ENCODE data around the gene PAGE2. TPM values are rescaled to one million over a fixed set of nuclear protein-coding genes. Genes with fewer than 3 reads are reported as not detected.

The PAGE2 gene
- total and polyA plus RNA-seq, 2 donors (not counting 3 experiments of a cell fraction or from before 2014, with no cell fraction given): not detected

- Histone ChIP-seq H3K27me3 (ENCODE audit: control insufficient read depth in 2 of 2, insufficient read depth in 2 of 2, low read length in 2 of 2) (peaks cover 0 to 3% of the 10 kb centered on the region in 2 experiments), H3K9me1 (replicated peaks; ENCODE audit: control insufficient read depth, extremely low read depth, insufficient read depth, low read length) (no peaks in the 10 kb centered on the region), H3K9ac (replicated peaks; ENCODE audit: extremely low read depth, insufficient read depth, low read length) (no peak overlapping the region), H3K79me2 (ENCODE audit: control insufficient read depth, insufficient read depth, low read length) (no peaks in the 10 kb centered on the region), H3K4me3 (replicated peaks in 1 of 3; ENCODE audit: insufficient read depth in 1 of 3, low read depth in 1 of 3, low read length in 3 of 3) (no peak overlapping the region), H3K9me3 (replicated peaks; ENCODE audit: control insufficient read depth, insufficient read depth, low read length) (no peaks in the 10 kb centered on the region), H3K27ac (ENCODE audit: insufficient read depth, low read depth, low read length) (no peak overlapping the region), H2AFZ (ENCODE audit: low read depth, low read length) (no peak overlapping the region), H3K4me1 (ENCODE audit: control insufficient read depth, extremely low read depth, insufficient read depth, low read length) (no peaks in the 10 kb centered on the region), H3K36me3 (ENCODE audit: control insufficient read depth in 2 of 2, extremely low read depth in 1 of 2, insufficient read depth in 2 of 2, low read length in 2 of 2) (no peaks in the 10 kb centered on the region), H4K20me1 (replicated peaks; ENCODE audit: control insufficient read depth, extremely low read depth, insufficient read depth, low read length) (no peaks in the 10 kb centered on the region), H3K4me2 (ENCODE audit: insufficient read depth, low read length) (no peak overlapping the region)
- no peak for FAIRE-seq
- no TSS peak for BruUV-seq (replicated peaks)
- dilution Hi-C loops (cut with MboI; ENCODE audit: extremely low pct_ligation_motif_present, low sequenced_read_pairs): no loop called here
- POLR2A ChIA-PET: no interaction called here
- CTCF ChIA-PET: no interaction called here
- intact Hi-C loops (cut with micrococcal nuclease): no loop called here
- no peak for TF ChIP-seq POLR2AphosphoS5 (IDR thresholded peaks at IDR 0.05; ENCODE audit: insufficient read depth, low read depth, low read length)
- no peak for TF ChIP-seq EZH2 (IDR thresholded peaks at IDR 0.05; ENCODE audit: borderline replicate concordance, low read depth, low read length, severe bottlenecking)
- TF ChIP-seq POLR2A (IDR thresholded peaks at IDR 0.05; ENCODE audit: low read depth, low read length): no peak
- no peak for TF ChIP-seq GATA2 (IDR thresholded peaks at IDR 0.05; ENCODE audit: insufficient read depth, insufficient read length, low read depth, low read length)
- no peak for TF ChIP-seq CTCF (IDR thresholded peaks at IDR 0.05; ENCODE audit: extremely low read depth in 1 of 2, insufficient read depth in 1 of 2, low read depth in 1 of 2, low read length in 2 of 2)
- TF ChIP-seq FOS (IDR thresholded peaks at IDR 0.05; ENCODE audit: borderline replicate concordance, insufficient read depth, low read length): no peak
- no peak for TF ChIP-seq MYC (IDR thresholded peaks at IDR 0.05; ENCODE audit: low read depth, low read length)
- no peak for TF ChIP-seq MAX (IDR thresholded peaks at IDR 0.05; ENCODE audit: insufficient read depth, insufficient read length)
- no peak for TF ChIP-seq JUN (IDR thresholded peaks at IDR 0.05; ENCODE audit: borderline replicate concordance, insufficient read depth, insufficient read length, low read depth)
- no peak for DNase-seq (ENCODE audit: low read depth, low spot score)
These were observed 40.5 kb downstream of the PAGE2 start for GRCh38 chrX:55129361-55129760.

Measured in endothelial cell of umbilical vein (primary cell).